HepG2 (cell line): ENCODE data around the gene PIGO. TPM values are rescaled to one million over a fixed set of nuclear protein-coding genes. Genes with fewer than 3 reads are reported as not detected.
A peak's percentile ranks its signal among the peaks of the same experiment; 100 is the strongest.

Experiments used
- AKNA ChIP-seq: sonication (generic); formaldehyde crosslinking; IDR thresholded peaks from 2 replicates; pipeline ENCODE4 v1.4.0; 2020; ENCODE audit warnings: missing genetic modification reagents, borderline replicate concordance
- ATRX ChIP-seq: sonication (generic); formaldehyde crosslinking; IDR thresholded peaks from 2 replicates; pipeline ENCODE4 v1.4.0; 2020; ENCODE audit warnings: missing genetic modification reagents, borderline replicate concordance
- ELF3 ChIP-seq: IDR thresholded peaks from 2 replicates; pipeline ENCODE4 v1.6.1; 2016; ENCODE audit warnings: missing genetic modification reagents, missing compliant biosample characterization
- HDAC1 ChIP-seq: sonication (generic); formaldehyde crosslinking; IDR thresholded peaks from 2 replicates; pipeline ENCODE4 v1.5.1; 2020; ENCODE audit warnings: mild to moderate bottlenecking, missing genetic modification reagents
- JARID2 ChIP-seq: sonication (generic); formaldehyde crosslinking; IDR thresholded peaks from 2 replicates; pipeline ENCODE4 v1.8.1; 2023; ENCODE audit warnings: missing genetic modification reagents, inconsistent platforms; ENCODE audit not compliant: insufficient replicate concordance
- KMT2B ChIP-seq: IDR thresholded peaks from 2 replicates; pipeline ENCODE4 v1.6.1; 2016; ENCODE audit warnings: missing genetic modification reagents, missing compliant biosample characterization
- MAFF ChIP-seq: IDR thresholded peaks from 2 replicates; pipeline ENCODE4 v1.6.1; 2011; ENCODE audit warnings: low read depth, low read length, improper control_type of control experiment
- MTF2 ChIP-seq: sonication (generic); formaldehyde crosslinking; IDR thresholded peaks from 2 replicates; pipeline ENCODE4 v1.5.0; 2020; ENCODE audit warnings: missing genetic modification reagents, borderline replicate concordance
- MXD4 ChIP-seq: IDR thresholded peaks from 2 replicates; pipeline ENCODE4 v1.6.1; 2016; ENCODE audit warnings: mild to moderate bottlenecking, missing biosample characterization, missing genetic modification reagents
- PCBP1 ChIP-seq: fragments of 200-400 bp; formaldehyde crosslinking; IDR thresholded peaks from 2 replicates; pipeline ENCODE4 v1.6.1; 2017; ENCODE audit warnings: mild to moderate bottlenecking, low read depth, low read length, borderline replicate concordance
- PPARG ChIP-seq: conservative IDR thresholded peaks from 2 replicates; pipeline ENCODE4 v1.6.1; 2016; ENCODE audit warnings: missing biosample characterization, missing genetic modification reagents
- SOX13 ChIP-seq, 3 experiments: fragments of 450-650 bp in 1 of 3; sonication (generic) in 1 of 3; formaldehyde crosslinking in 1 of 3; IDR thresholded peaks in 2 of 3; conservative IDR thresholded peaks in 1 of 3; 2 replicates each; pipeline versions ENCODE4 v1.5.0 to v1.6.1; 2016 to 2020; ENCODE audit warnings: antibody characterized with exemption in 1 of 3, mild to moderate bottlenecking in 1 of 3, missing compliant biosample characterization in 1 of 3, missing genetic modification reagents in 1 of 3, moderate library complexity in 1 of 3
- SRSF9 ChIP-seq: fragments of 200-400 bp; formaldehyde crosslinking; IDR thresholded peaks from 2 replicates; pipeline ENCODE4 v1.6.1; 2018; ENCODE audit warnings: borderline replicate concordance, mild to moderate bottlenecking, low read depth, low read length; ENCODE audit not compliant: insufficient read depth, poor library complexity, severe bottlenecking
- SYNCRIP ChIP-seq: fragments of 200-400 bp; formaldehyde crosslinking; IDR thresholded peaks from 2 replicates; pipeline ENCODE4 v1.6.1; 2018; ENCODE audit warnings: mild to moderate bottlenecking, low read depth, low read length; ENCODE audit not compliant: insufficient read depth
- ZKSCAN8 ChIP-seq: IDR thresholded peaks from 2 replicates; pipeline ENCODE4 v1.6.1; 2016; ENCODE audit warnings: borderline replicate concordance, missing genetic modification reagents, missing compliant biosample characterization
- ZNF30 ChIP-seq: sonication (generic); formaldehyde crosslinking; IDR thresholded peaks from 2 replicates; pipeline ENCODE4 v1.5.0; 2020; ENCODE audit warnings: mild to moderate bottlenecking, missing genetic modification reagents
- ZNF337 ChIP-seq: sonication (generic); formaldehyde crosslinking; IDR thresholded peaks from 2 replicates; pipeline ENCODE4 v1.5.1; 2020; ENCODE audit warnings: missing genetic modification reagents, low read depth, mild to moderate bottlenecking, borderline replicate concordance
- ZNF780A ChIP-seq: sonication (generic); formaldehyde crosslinking; IDR thresholded peaks from 2 replicates; pipeline ENCODE4 v1.8.0; 2022; ENCODE audit warnings: mild to moderate bottlenecking, missing genetic modification reagents, moderate library complexity
- polyA plus RNA-seq, 8 experiments: library from polyadenylated mRNA; depleted of rRNA in 3 of 8; stranded (reverse) in 7 of 8; unstranded in 1 of 8; fragments of >200 nt; fragmentation: Illumina TruSeq in 4 of 8; extraction: Trizol in 4 of 8; gene quantifications; 2 replicates each; pipeline versions ENCODE4 v1.2.1 to v1.2.3, GENCODE V29; 2011 to 2016; ENCODE audit warnings: low read depth in 4 of 8, missing spikeins in 1 of 8, mixed read lengths in 1 of 8; ENCODE audit not compliant: insufficient read depth in 1 of 8
- total RNA-seq, 5 experiments: library from RNA; depleted of rRNA; stranded (reverse); fragments of >200 nt; fragmentation: Illumina TruSeq; extraction: Trizol; gene quantifications; 2 replicates each; pipeline ENCODE4 v1.2.3, GENCODE V29; 2016; ENCODE audit warnings: low read depth in 1 of 5
- TF ChIP-seq, protein P1 (sequence below): sonication (generic); formaldehyde crosslinking; IDR thresholded peaks from 2 replicates; pipeline ENCODE4 v1.4.0; 2020; ENCODE audit warnings: missing genetic modification reagents
- TF ChIP-seq, protein P2 (sequence below): IDR thresholded peaks from 2 replicates; pipeline ENCODE4 v1.6.1; 2016
- TF ChIP-seq, protein P3 (sequence below): sonication (generic); formaldehyde crosslinking; IDR thresholded peaks from 2 replicates; pipeline ENCODE4 v1.4.0; 2020; ENCODE audit warnings: missing genetic modification reagents

PIGO gene
- total and polyA plus RNA-seq, 2 of the 13 experiments (the other 11 are each of a cell fraction or from before 2014, with no cell fraction given) = 20.5 to 26.2 TPM

DNA sequence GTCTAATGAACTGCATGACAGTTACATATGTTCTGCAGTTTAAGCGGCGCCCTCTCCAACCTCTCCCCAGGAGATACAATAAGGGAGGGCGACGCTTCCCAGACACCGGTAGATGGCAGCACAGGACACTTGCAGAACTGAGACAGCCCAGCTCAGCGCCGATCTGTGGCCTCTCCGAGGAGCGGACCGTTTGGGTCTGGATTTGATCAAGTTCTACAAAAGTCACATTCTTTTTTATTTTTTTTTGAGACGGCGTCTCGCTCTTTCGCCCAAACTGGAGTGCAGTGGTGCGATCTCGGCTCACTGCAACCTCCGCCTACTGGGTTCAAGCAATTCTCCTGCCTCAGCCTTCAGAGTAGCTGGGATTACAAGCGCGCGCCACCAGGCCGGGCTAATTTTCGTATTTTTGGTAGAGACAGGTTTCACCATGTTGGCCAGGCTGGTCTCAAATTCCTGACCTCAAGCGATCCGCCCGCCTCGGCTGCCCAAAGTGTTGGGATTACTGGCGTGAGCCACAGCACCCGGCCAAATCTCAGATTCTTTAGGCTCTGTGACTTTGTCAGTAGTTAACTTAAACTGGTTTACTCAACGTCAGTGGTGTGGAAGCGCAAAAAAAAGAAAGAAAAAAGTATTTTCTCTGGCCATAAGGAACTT is 20.6 kb upstream of the PIGO start (continued):
- TF ChIP-seq SYNCRIP = no peak
- no peak for TF ChIP-seq SRSF9
- no peak for TF ChIP-seq JARID2 (CRISPR knock-in tag)
- no peak for TF ChIP-seq AKNA
- no peak for TF ChIP-seq SOX13 (IDR thresholded peaks at IDR 0.05)
- TF ChIP-seq SOX13 (CRISPR knock-in tag; conservative IDR thresholded peaks at IDR 0.05 in 1 of 2, IDR thresholded peaks at IDR 0.05 in 1 of 2) = peak in 1 of 2 experiments; percentile 22; a peak in 1 of 4 replicates
- TF ChIP-seq ZNF30 (CRISPR knock-in tag) = no peak
- TF ChIP-seq MXD4 = peak; percentile 23; the same call in 1 of the 2 replicates
- TF ChIP-seq PPARG (CRISPR knock-in tag) = 0 out of 2 replicates have a peak, but pooled peaks have one; percentile 35
- TF ChIP-seq, protein P1, sequence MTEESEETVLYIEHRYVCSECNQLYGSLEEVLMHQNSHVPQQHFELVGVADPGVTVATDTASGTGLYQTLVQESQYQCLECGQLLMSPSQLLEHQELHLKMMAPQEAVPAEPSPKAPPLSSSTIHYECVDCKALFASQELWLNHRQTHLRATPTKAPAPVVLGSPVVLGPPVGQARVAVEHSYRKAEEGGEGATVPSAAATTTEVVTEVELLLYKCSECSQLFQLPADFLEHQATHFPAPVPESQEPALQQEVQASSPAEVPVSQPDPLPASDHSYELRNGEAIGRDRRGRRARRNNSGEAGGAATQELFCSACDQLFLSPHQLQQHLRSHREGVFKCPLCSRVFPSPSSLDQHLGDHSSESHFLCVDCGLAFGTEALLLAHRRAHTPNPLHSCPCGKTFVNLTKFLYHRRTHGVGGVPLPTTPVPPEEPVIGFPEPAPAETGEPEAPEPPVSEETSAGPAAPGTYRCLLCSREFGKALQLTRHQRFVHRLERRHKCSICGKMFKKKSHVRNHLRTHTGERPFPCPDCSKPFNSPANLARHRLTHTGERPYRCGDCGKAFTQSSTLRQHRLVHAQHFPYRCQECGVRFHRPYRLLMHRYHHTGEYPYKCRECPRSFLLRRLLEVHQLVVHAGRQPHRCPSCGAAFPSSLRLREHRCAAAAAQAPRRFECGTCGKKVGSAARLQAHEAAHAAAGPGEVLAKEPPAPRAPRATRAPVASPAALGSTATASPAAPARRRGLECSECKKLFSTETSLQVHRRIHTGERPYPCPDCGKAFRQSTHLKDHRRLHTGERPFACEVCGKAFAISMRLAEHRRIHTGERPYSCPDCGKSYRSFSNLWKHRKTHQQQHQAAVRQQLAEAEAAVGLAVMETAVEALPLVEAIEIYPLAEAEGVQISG (CRISPR knock-in tag) = peak; percentile 61
- no peak for TF ChIP-seq MTF2 (CRISPR knock-in tag)
- no peak for TF ChIP-seq PCBP1
- no peak for TF ChIP-seq ZNF337
- TF ChIP-seq, protein P2, sequence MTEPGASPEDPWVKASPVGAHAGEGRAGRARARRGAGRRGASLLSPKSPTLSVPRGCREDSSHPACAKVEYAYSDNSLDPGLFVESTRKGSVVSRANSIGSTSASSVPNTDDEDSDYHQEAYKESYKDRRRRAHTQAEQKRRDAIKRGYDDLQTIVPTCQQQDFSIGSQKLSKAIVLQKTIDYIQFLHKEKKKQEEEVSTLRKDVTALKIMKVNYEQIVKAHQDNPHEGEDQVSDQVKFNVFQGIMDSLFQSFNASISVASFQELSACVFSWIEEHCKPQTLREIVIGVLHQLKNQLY (CRISPR knock-in tag) = no peak
- peak; percentile 67; the same call in 1 of the 2 replicates for TF ChIP-seq ZKSCAN8 (CRISPR knock-in tag)
- TF ChIP-seq, protein P3, sequence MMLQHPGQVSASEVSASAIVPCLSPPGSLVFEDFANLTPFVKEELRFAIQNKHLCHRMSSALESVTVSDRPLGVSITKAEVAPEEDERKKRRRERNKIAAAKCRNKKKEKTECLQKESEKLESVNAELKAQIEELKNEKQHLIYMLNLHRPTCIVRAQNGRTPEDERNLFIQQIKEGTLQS (CRISPR knock-in tag) = no peak
- 0 out of 2 replicates have a peak, but pooled peaks have one; percentile 28 for TF ChIP-seq KMT2B (CRISPR knock-in tag)
- TF ChIP-seq ATRX = no peak
- TF ChIP-seq HDAC1 (CRISPR knock-in tag) = no peak
- TF ChIP-seq ELF3 = peak; percentile 48; the same call in 1 of the 2 replicates
- TF ChIP-seq MAFF = no peak
- TF ChIP-seq ZNF780A (CRISPR knock-in tag) = no peak
